ENCODE measurements around the gene OXSR1.

DNA sequence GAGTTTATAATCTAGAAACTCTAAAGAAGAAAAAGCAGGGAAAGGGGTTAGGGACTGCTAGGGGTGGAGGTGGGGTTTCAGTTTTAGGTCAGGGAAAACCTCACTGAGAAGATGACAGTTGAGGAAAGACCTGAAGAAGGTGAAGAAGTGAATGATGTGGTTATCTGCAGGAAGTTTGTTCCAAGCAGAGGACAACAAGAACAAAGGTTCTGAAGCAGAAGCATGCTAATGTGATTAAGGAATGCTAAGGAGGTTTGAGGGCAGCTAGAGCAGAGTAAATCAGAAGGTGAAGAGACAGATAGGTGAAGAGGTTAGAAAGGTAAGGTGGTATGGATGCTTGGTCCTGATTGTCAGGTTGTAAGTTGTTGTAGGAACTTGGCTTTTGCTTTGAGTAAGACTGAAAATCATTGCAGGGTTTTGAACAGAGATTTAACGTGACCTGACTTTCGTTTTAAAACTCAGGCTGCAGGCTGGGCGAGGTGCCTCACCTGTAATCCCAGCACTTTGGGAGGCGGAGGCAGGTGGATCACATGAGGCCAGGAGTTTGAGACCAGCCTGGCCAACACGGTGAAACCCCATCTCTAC, 8.6 kb downstream of the OXSR1 start:
- TF ChIP-seq, protein P1, sequence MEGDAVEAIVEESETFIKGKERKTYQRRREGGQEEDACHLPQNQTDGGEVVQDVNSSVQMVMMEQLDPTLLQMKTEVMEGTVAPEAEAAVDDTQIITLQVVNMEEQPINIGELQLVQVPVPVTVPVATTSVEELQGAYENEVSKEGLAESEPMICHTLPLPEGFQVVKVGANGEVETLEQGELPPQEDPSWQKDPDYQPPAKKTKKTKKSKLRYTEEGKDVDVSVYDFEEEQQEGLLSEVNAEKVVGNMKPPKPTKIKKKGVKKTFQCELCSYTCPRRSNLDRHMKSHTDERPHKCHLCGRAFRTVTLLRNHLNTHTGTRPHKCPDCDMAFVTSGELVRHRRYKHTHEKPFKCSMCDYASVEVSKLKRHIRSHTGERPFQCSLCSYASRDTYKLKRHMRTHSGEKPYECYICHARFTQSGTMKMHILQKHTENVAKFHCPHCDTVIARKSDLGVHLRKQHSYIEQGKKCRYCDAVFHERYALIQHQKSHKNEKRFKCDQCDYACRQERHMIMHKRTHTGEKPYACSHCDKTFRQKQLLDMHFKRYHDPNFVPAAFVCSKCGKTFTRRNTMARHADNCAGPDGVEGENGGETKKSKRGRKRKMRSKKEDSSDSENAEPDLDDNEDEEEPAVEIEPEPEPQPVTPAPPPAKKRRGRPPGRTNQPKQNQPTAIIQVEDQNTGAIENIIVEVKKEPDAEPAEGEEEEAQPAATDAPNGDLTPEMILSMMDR (IDR thresholded peaks at IDR 0.05; ENCODE audit: low read depth, low read length): no peak
- TF ChIP-seq, protein P2, sequence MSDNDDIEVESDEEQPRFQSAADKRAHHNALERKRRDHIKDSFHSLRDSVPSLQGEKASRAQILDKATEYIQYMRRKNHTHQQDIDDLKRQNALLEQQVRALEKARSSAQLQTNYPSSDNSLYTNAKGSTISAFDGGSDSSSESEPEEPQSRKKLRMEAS (IDR thresholded peaks at IDR 0.05; ENCODE audit: low read depth, low read length): no peak
- TF ChIP-seq POLR2A (IDR thresholded peaks at IDR 0.05; ENCODE audit: extremely low read depth, insufficient read length): no peak
